ENCODE data around the gene UHRF2.
"Not testable (repeated sequence)": the region's sequence is repeated elsewhere in the genome, so short reads cannot be mapped to it uniquely, and the experiment has no call there.

UHRF2 gene

DNA sequence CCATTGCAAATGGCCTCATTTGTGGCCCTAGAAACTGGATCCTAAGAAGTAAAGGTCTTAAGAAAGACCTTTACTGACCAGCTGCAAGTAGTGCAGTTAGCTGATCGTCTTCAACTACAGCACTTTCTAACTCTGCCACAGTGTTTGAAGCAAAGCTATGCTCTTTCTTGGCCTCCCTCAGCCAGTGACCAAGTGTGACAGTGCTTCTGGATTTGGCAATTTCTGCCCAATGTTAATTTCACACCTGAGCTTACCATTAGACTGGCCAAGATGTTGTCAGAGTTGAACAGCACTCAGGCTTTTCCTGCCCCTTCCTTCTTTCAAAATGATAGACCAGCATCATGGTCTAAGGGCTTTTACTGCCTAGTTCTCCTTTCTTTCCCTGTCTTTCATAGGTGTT is 36.1 kb downstream of the UHRF2 start:
- Mint-ChIP-seq H3K4me1 (peaks cover 66% of the 10 kb centered on the region), H3K9me3 (peaks cover 1% of the 10 kb centered on the region), H3K4me3 (no peak overlapping the region), H3K27ac (peak overlapping the region; percentile 54), H3K36me3 (peaks cover 32% of the 10 kb centered on the region), H3K27me3 (no peaks in the 10 kb centered on the region)
- no peak for ATAC-seq

DNA sequence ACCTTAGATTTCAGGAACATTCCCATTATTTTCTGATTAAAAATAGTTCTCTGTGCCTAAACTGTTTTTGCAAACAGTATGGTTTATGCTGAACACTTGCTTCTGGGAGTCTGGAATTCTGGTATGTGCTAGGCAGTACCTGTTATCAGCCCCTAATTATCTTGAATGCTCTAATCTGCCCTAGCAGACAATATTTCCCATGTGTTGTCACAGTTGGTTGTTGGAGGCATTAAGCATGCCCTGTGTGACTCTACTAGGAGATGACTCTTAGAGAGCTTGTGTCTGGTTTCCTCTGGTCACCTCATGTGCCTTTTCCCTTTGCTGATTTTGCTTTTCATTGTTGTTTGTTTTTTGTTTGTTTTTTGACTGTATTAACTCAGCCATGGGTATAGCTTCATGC is 36.6 kb downstream of the UHRF2 start:
- Mint-ChIP-seq H3K9me3 (peaks cover 3% of the 10 kb centered on the region), H3K4me1 (peaks cover 64% of the 10 kb centered on the region), H3K27ac (peak overlapping the region; percentile 54), H3K36me3 (peaks cover 35% of the 10 kb centered on the region), H3K27me3 (no peaks in the 10 kb centered on the region), H3K4me3 (no peak overlapping the region)
- no peak for ATAC-seq

DNA sequence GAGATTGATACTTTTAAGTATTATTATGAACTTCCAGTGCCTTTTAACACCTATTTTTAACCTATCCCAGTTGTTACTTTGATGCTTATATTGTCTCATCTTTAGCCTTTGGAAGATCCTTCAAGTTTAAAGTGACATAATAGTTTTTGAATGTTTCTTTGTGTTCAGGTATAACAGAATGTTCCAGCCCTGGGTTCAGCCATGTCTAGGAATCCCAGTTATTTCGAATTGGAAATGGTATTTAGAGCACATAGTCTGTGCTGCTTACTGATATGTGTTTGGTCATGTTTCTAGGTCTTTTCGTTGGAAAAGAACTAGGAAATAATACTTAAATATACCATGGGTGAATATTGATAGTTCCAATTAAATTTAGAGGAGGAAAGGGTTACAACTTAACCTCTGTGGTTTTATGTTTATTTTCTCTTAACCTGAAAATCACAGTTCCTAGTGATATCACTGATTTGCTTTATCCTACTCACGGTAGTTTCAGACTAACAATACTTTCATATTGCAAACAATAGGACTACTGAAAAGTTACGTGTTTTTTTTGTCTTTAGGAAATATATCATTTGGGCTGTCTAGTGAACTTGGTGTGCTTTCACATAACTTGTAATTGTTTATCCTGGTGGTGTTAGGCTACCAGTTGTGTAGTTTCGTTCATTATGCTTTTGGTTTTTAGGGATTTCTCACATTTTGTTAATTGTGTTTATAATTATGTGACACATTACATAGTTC is 37.8 kb downstream of the UHRF2 start:
- peaks cover 33% of the 10 kb centered on the region for H3K36me3 Mint-ChIP-seq
- H3K27ac Mint-ChIP-seq = no peak overlapping the region
- peaks cover 64% of the 10 kb centered on the region for H3K4me1 Mint-ChIP-seq
- H3K9me3 Mint-ChIP-seq = peaks cover 3% of the 10 kb centered on the region
- H3K27me3 Mint-ChIP-seq = no peaks in the 10 kb centered on the region
- ATAC-seq = no peak
- H3K4me3 Mint-ChIP-seq = no peak overlapping the region

DNA sequence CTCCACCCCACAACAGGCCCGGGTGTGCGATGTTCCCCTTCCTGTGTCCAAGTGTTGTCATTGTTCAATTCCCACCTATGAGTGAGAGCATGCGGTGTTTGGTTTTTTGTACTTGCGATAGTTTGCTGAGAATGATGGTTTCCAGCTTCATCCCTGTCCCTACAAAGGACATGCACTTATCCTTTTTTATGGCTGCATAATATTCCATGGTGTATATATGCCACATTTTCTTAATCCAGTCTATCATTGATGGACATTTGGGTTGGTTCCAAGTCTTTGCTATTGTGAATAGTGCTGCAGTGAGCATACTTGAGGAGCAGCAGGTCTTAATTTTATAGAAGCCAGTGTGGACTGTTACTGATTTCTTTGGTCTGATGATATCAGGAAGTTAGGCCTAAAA is 42.3 kb downstream of the UHRF2 start:
- Mint-ChIP-seq H3K36me3 (peaks cover 35% of the 10 kb centered on the region), H3K4me1 (peaks cover 53% of the 10 kb centered on the region)
- H3K27ac Mint-ChIP-seq, H3K4me3 Mint-ChIP-seq, H3K27me3 Mint-ChIP-seq, ATAC-seq, H3K9me3 Mint-ChIP-seq: not testable (repeated sequence)

DNA sequence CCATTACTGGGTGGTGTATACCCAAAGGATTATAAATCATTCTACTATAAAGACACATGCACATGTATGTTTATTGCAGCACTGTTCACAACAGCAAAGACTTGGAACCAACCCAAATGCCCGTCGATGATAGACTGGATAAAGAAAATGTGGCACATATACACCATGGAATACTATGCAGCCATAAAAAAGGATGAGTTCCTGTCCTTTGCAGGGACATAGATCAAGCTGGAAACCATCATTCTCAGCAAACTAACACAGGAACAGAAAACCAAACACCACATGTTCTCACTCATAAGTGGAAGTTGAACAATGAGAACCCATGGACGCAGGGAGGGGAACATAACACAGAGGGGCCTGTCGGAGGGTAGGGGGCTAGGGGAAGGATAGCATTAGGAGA is 45.7 kb downstream of the UHRF2 start:
- H3K36me3 Mint-ChIP-seq = peaks cover 30% of the 10 kb centered on the region
- not testable (repeated sequence) for H3K27me3 Mint-ChIP-seq, ATAC-seq, H3K27ac Mint-ChIP-seq, H3K9me3 Mint-ChIP-seq, H3K4me3 Mint-ChIP-seq
- H3K4me1 Mint-ChIP-seq = peaks cover 27% of the 10 kb centered on the region

DNA sequence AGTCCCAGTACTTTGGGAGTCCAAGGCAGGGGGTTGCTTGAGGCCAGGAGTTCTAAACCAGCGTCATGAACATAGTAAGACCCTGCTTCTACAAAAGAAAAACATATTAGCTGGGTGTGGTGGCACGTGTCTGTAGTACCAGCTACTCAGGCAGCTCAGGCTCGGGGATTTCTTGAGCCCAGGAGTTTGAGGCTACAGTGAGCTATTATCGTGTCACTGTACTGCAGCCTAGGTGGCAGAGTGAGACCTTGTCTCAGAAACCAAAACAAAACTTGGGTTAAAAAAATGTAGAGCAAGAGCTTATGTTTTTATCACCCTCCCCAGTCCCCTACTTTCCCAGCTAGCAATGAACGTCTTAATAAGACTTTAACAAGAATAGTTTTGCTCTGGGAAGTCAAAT is 46.7 kb downstream of the UHRF2 start:
- ATAC-seq = no peak
- H3K4me3 Mint-ChIP-seq = no peak overlapping the region

DNA sequence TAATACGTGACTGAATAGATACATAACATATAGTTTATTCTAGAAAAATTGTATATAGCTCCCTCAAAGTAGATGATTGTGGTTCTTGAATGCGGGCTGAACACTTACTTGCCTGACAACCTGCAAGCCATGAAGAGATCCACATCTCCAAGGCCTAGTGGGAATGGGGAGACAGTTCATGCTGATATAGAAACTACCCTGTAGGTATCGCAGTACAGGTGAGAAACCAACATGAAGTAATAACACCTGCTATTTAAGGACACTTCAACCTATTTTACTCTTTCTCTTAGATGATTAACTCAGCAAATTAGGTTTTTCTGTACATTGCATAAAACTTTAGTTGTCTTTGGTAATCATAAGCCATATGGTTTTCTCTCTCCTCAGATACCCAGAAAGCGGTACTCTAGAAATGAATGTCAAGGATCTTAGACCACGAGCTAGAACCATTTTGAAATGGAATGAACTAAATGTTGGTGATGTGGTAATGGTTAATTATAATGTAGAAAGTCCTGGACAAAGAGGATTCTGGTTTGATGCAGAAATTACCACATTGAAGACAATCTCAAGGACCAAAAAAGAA is 47.3 kb downstream of the UHRF2 start:
- H3K9me3 Mint-ChIP-seq = peaks cover 4% of the 10 kb centered on the region
- H3K27ac Mint-ChIP-seq = no peak overlapping the region
- no peak for ATAC-seq
- H3K4me3 Mint-ChIP-seq = no peak overlapping the region
- no peaks in the 10 kb centered on the region for H3K27me3 Mint-ChIP-seq
- peaks cover 31% of the 10 kb centered on the region for H3K4me1 Mint-ChIP-seq
- peaks cover 34% of the 10 kb centered on the region for H3K36me3 Mint-ChIP-seq

More for the DNA sequence above, 46.7 kb downstream of the UHRF2 start:
- Mint-ChIP-seq H3K9me3 (peaks cover 4% of the 10 kb centered on the region), H3K27me3 (no peaks in the 10 kb centered on the region), H3K27ac (no peak overlapping the region), H3K4me1 (peaks cover 27% of the 10 kb centered on the region), H3K36me3 (peaks cover 30% of the 10 kb centered on the region)

DNA sequence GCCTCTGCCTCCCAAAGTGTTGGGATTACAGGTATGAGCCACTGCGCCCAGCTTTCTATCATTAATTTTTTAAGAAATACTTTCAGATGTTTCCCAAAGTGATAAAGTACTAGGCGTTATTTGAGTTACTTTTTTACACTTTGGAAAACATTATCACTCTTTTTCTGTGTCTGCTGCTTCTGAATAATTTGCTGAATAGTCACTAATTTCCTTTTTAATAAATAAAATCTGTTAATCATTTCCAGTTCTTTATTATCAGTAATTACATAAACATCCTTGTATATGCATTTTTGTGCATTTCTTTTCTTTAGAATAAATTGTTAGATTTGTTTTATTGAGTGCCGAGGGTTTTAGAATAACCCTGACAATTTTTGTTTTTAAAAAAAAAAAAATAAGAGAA is 48.6 kb downstream of the UHRF2 start:
- no peak overlapping the region for H3K4me3 Mint-ChIP-seq
- H3K36me3 Mint-ChIP-seq = peaks cover 39% of the 10 kb centered on the region
- no peaks in the 10 kb centered on the region for H3K27me3 Mint-ChIP-seq
- H3K4me1 Mint-ChIP-seq = peaks cover 29% of the 10 kb centered on the region
- peaks cover 4% of the 10 kb centered on the region for H3K9me3 Mint-ChIP-seq
- ATAC-seq = no peak
- no peak overlapping the region for H3K27ac Mint-ChIP-seq

DNA sequence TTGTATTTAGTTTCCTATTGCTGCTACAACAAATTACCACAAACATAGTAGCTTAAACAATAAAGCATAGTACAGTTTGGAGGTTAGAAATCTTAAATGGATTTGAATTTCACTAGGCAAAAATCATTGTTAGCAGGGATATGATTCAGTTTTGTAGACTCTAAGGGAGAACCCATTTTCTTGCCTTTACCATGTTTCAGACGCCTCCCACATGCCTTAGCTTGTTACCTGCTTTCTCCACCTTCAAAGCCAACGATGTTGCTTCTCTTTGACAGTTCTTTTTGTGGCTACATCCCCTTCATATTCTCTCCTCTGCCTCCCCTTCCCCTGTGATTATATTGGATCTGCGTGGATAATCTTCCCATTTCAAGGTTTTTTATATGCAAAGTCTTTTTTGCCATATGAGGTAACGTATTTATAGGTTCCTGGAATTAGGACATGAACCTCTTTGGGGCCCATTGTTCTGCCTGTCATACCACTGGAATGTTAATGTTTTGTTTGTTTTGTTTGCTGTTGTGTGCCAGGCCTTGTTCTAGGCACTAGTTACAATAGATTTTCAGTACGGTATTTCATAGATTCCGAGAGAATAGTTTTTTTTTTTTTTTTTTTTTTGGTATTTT is 54.1 kb downstream of the UHRF2 start:
- H3K9me3 Mint-ChIP-seq = no peaks in the 10 kb centered on the region
- H3K36me3 Mint-ChIP-seq = peaks cover 23% of the 10 kb centered on the region
- H3K27ac Mint-ChIP-seq = no peak overlapping the region
- no peaks in the 10 kb centered on the region for H3K27me3 Mint-ChIP-seq
- peaks cover 23% of the 10 kb centered on the region for H3K4me1 Mint-ChIP-seq
- ATAC-seq = no peak
- no peak overlapping the region for H3K4me3 Mint-ChIP-seq

DNA sequence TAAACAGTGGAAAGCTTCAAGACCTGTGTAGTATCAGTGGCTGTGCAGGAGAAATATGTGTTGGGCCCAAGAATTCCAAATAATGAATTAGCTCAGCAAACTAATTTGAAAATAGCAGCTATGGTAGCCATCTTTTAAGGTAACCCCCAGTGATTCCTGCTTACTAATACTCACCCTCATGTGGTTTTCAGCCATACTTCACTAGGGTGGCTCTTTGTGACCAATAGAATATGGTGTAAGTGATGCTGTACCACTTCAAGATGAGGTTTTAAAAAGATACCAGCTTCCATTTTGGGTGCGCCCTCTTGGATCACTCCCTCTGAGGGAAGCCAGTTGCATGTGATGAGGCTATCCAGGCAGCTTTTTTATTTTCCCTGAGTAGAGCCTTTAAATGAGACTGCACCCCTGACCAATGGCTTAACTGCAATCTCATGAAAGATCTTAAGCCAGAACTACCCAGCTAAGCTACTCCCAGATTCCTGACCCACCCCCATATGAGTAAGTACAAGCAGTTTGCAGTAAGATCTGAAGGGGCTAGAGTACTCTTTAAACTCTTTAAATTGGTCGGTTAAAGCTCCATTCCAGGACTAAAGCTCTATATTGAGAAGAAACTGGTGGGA is 58.3 kb downstream of the UHRF2 start:
- no peak for ATAC-seq
- no peak overlapping the region for H3K27ac Mint-ChIP-seq
- H3K9me3 Mint-ChIP-seq = no peaks in the 10 kb centered on the region
- no peak overlapping the region for H3K4me3 Mint-ChIP-seq
- peaks cover 22% of the 10 kb centered on the region for H3K36me3 Mint-ChIP-seq
- H3K4me1 Mint-ChIP-seq = peaks cover 10% of the 10 kb centered on the region
- no peaks in the 10 kb centered on the region for H3K27me3 Mint-ChIP-seq

DNA sequence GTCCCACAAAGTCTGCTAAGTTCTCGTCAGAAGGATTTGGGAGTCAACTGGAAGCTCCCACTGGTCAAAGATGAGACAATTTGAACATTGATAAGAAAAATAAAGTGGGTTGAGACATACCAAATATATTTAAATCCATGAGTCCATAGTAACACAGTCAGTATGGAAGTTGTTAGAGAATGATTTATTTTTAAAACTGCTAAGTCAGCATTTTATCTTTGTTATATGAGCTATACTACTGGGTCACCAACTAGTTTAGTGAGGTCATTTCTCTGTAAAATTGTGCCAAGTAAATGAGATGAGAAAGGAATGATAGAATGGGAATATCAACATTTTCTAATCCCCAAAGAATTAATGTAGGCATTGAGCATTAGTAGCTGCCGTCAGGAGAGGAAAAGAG is 60.2 kb downstream of the UHRF2 start:
- Mint-ChIP-seq H3K36me3 (peaks cover 12% of the 10 kb centered on the region), H3K27ac (no peak overlapping the region), H3K9me3 (no peaks in the 10 kb centered on the region), H3K27me3 (no peaks in the 10 kb centered on the region), H3K4me3 (no peak overlapping the region), H3K4me1 (peaks cover 4% of the 10 kb centered on the region)
- ATAC-seq = no peak

DNA sequence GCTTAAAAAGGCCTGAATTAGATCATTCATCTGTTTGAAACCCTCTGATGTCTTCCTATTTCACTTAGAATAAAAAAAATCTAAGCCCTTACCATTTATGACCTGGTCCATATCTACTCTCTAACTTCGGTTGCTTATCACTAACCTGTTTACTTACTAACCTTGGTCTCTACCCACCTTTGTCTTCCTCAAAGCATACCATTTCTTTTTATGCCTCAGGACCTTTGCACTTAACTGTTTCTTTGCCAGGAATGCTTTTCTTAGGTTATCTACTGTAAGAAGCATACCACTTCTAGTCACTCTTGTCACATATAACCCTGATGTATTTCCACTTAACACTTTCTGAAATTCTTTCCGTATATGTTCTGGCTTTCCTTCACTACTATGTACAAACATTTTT is 67.0 kb downstream of the UHRF2 start:
- Mint-ChIP-seq H3K4me1 (no peaks in the 10 kb centered on the region), H3K27me3 (no peaks in the 10 kb centered on the region), H3K27ac (no peak overlapping the region), H3K4me3 (no peak overlapping the region), H3K9me3 (no peaks in the 10 kb centered on the region), H3K36me3 (peaks cover 14% of the 10 kb centered on the region)
- ATAC-seq = no peak

DNA sequence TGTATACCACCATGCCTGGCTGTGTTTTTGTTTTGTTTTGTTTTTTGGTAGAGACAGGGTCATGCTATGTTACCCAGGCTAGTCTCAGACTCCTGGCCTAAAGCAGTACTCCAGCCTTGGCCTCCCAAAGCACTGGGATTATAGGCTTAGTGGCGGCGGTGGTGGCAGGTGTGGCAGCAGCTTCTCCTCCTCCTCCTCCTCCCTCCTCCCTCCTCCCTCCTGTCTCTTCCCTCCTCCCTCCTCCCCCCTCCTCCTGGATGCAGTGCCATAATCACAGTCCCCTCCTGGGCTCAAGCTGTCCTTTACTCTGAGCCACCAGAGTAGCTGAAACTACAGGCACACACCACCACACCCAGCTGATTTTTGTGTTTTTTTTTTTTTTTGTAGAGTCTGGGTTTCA is 71.2 kb downstream of the UHRF2 start:
- Mint-ChIP-seq H3K27ac (no peak overlapping the region), H3K4me3 (no peak overlapping the region), H3K27me3 (no peaks in the 10 kb centered on the region), H3K36me3 (peaks cover 28% of the 10 kb centered on the region), H3K9me3 (no peaks in the 10 kb centered on the region), H3K4me1 (no peaks in the 10 kb centered on the region)
- no peak for ATAC-seq

DNA sequence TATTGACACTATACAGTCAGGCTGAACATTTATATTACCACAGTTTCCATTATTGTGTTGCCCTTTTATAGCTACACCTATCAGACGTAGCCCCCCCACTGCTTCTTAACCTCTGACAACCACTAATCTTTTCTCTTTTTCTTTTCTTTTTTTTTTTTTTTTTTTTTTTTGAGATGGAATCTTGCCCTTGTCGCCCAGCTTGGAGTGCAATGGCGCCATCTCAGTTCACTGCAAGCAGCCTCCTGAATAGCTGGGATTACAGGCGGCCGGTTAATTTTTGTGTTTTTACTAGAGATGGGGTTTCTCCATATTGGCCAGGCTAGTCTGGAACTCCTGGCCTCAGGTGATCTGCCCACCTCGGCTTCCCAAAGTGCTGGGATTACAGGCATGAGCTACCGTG is 75.4 kb downstream of the UHRF2 start:
- H3K36me3 Mint-ChIP-seq = peaks cover 40% of the 10 kb centered on the region
- H3K27me3 Mint-ChIP-seq = no peaks in the 10 kb centered on the region
- H3K9me3 Mint-ChIP-seq = no peaks in the 10 kb centered on the region
- ATAC-seq = no peak
- H3K27ac Mint-ChIP-seq = no peak overlapping the region
- no peaks in the 10 kb centered on the region for H3K4me1 Mint-ChIP-seq
- no peak overlapping the region for H3K4me3 Mint-ChIP-seq

DNA sequence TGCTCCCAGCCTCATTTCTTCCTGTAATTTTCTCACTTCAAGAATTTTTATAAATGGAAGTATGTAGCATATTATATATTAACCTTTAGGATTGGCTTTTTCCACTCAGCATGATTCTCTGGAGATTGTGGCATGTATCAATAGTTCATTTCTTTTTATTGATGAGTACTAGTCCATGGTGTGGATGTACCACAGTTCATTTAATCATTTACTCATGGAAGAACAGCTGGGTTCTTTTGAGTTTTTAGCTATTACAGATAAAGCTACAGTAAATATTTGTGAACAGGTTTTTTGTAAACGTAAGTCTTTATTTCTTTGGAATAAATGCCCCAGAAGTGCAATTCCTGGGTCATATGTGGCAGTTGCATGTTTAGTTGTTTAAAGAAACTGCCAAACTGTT is 76.1 kb downstream of the UHRF2 start:
- Mint-ChIP-seq H3K27me3 (no peaks in the 10 kb centered on the region), H3K4me1 (no peaks in the 10 kb centered on the region), H3K27ac (no peak overlapping the region), H3K4me3 (no peak overlapping the region), H3K9me3 (no peaks in the 10 kb centered on the region), H3K36me3 (peaks cover 40% of the 10 kb centered on the region)
- ATAC-seq = no peak

DNA sequence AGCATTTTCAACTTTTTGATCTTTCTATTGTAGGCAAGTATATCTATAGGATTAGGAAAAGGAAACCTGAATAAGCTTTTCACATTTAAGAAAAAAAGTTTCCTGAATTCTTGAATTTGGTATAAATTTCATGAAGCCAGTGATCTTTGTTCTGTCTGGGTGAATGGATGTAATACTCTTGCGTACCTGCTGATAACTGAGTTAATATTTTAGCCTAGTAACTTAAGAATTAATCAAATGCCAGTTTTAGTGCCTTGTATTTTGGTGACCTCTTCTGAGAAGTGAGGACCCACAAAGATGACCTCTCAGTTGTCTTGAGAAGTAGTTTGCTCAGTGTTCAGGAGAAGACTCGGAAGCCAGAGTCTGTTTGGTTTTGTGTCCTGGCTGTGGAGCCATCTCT is 77.9 kb downstream of the UHRF2 start:
- no peaks in the 10 kb centered on the region for H3K27me3 Mint-ChIP-seq
- peaks cover 37% of the 10 kb centered on the region for H3K36me3 Mint-ChIP-seq
- H3K4me3 Mint-ChIP-seq = no peak overlapping the region
- no peak overlapping the region for H3K27ac Mint-ChIP-seq
- no peak for ATAC-seq
- H3K4me1 Mint-ChIP-seq = no peaks in the 10 kb centered on the region
- no peaks in the 10 kb centered on the region for H3K9me3 Mint-ChIP-seq
